GM12892 (cell line): ENCODE measurements around the gene STARD9.

Experiments
- POLR2A ChIP-seq: IDR thresholded peaks from 2 replicates; pipeline ENCODE4 v1.6.1; 2011; ENCODE audit warnings: low read depth, low read length, control low read depth
- POLR2AphosphoS5 ChIP-seq: IDR thresholded peaks from 2 replicates; pipeline ENCODE4 v1.6.1; 2011; ENCODE audit warnings: low read depth, low read length, control low read depth
- TAF1 ChIP-seq: IDR thresholded peaks from 2 replicates; pipeline ENCODE4 v1.6.1; 2011; ENCODE audit warnings: low read depth, mild to moderate bottlenecking, control low read depth, low read length, borderline replicate concordance

DNA sequence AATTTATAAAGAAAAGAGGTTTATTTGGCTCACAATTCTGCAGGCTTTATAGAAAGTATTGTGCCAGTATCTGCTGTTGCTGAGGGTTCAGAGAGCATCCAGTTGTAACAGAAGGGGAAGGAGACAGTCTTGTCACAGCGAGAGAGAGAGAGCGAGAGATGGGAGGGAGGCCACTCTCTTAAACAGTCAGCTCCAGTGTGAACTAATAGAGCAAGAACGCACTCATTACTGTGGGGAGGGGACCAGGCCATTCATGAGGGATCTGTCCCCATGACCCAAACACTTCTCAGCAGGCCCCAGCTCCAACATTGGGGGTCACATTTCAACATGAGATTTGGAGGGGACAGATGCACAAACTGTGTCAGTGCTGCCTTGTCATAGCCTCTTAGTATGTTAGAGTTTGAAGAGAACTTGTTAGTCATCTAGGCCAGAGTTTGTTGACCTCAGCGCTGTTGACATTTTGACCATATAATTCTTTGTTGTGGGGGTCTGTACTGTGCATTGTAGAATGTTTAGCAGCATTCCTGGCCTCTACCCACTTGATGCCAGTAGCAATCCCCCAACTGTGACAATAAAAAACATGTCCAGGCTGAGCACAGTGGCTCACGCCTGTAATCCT, 15.3 kb downstream of the STARD9 start:
- TF ChIP-seq POLR2A (no peak), POLR2AphosphoS5 (no peak), TAF1 (no peak)
